ENCODE data around the gene LYPD1.

Gene LYPD1

DNA sequence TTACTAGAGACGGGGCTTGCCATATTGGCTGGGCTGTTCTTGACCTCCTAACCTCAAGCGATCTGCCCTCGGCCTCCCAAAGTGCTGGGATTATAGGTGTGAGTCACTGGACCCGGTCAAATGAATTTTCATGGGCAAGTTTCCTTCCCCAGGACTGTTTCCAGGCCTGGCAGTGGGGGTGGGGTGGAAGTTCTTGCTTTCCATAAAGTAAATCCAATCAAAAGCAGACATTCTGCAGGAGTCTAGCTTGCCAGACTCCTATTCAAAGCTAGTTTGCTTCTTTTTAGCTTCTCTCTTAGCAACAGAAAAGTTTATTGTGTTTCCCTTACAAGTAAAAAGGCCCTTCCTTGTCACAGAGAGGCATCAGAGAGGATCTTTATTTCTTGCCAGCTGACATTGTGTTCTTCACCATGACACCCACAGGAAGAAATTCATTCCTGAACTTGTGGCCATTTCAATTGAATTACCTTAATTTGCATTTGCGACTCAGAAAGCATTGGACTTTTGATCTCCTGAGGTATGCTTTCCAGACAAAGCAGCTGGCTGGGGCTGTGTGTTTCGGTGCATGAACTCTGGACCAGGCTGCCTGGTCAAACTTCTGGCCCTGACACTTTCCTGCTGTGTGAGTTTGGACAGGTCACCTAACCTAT is 37.9 kb downstream of the LYPD1 start:
- DNase-seq, result no peak

- no peak for DNase-seq
Measured at GRCh38 chr2:132627536-132627935, 42.5 kb downstream of the LYPD1 start.

DNA sequence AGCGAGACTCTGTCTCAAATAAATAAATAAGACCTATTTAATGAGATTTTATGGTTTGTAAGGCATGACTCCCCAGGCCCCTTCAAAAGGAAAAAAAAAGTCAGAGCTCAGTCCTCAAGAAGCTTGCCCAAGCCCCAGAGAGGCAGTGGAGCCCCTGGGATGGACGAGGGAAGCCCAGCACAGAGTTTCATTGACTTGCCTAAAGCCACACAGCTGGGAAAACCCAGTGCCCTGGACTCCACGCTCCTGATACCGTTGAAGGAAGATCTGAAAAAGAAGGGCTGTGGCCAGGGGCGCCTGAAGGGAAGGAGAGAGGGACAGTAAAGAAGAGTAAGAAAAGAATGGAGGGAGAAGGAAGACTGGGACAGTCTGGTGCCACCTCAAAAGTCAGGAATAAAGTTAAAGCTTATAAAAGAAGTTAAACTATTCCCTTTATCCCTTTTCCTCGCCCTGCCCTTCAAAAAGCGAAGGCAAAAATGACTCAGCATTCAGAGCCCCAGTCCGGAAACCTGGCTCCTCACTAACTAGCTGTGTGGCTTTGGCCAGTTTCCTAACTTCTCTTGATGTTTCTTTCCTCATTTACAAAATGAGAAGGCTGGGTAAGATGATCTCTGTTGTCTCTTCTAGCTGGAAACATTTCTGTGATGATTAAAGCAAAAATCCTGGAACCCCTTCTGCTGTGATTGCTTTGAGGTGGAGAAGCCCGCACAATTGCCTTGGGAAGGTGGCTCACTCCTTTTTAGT is 46.7 kb downstream of the LYPD1 start:
- DNase-seq, result no peak

DNA sequence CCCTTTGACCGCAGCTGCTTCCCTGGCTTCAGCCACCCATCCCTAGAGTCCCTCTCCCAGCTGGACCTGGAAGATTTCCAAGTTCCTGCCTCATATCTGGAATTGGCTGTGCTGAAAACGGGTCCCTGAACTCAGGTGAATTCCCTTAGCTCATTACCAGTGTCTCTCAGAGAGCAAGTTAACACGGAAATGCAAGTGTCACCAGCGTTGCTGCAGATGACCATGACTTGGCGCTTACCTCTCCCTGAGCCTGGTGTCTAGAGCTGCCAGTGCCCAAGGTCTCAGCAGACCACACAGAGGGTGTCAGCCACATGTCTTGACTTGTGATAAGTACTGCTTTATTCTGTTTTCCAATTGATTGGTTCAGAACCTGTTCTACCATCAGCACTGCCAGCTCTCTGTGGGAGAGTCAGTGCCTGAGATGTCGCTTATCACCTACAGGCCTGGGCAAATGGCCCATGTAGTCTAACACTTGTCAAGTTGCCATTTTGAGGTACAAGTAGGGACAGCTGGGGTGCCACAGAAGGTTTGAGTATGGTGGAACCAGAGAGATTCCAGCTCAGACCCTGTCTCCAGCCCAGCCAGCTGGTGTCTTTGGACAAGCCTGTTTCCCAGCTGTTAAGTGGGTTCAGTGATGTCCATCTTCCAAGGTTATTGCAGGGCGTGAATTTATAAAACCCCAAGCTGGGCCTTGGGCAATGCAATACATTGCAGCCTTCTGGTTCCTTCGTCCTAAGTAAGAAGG is 48.7 kb downstream of the LYPD1 start:
- no peak for DNase-seq

DNA sequence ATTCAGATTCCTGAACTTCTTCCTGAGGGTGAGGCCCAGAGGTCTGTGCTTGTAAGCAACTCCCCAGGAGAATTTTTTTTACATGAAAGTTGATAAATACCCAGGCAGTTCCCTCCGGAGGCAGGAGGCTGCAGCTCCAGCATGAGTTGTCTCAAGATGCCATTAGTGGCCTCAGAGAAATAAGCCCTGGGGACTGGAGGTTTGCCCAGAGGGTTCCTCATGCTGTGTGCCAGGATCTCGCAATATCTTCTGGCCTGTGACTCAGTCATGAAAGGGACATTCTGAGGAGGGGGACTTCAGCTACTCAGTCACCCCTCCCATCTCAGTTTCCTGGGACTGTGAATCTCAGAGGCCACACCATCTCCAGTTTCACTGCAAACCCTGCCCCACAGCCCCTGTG is 49.9 kb downstream of the LYPD1 start:
- no peak for DNase-seq

DNA sequence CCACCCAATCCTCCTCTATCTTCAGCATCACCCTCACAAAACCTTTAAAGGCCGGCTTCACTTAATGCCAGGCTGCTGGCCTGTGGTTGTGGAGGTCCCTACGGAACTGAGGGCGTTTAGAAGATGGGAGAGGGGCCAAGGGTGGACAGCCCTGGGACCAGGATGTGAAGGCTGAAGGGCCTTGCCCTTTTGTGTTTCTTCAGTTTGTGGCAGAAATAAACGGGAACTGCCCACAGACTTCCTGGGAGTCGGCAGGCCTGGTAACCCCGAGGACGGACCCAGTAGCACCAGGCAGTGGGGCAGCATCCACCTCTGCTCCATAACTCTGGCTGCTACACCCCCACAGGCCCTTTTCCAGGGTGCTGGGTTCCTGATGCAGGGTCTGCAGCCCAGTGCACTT is 51.3 kb downstream of the LYPD1 start:
- DNase-seq, result no peak

GRCh38 chr2:132617989-132618388 is 52.0 kb downstream of the LYPD1 start:
- DNase-seq, result no peak

DNA sequence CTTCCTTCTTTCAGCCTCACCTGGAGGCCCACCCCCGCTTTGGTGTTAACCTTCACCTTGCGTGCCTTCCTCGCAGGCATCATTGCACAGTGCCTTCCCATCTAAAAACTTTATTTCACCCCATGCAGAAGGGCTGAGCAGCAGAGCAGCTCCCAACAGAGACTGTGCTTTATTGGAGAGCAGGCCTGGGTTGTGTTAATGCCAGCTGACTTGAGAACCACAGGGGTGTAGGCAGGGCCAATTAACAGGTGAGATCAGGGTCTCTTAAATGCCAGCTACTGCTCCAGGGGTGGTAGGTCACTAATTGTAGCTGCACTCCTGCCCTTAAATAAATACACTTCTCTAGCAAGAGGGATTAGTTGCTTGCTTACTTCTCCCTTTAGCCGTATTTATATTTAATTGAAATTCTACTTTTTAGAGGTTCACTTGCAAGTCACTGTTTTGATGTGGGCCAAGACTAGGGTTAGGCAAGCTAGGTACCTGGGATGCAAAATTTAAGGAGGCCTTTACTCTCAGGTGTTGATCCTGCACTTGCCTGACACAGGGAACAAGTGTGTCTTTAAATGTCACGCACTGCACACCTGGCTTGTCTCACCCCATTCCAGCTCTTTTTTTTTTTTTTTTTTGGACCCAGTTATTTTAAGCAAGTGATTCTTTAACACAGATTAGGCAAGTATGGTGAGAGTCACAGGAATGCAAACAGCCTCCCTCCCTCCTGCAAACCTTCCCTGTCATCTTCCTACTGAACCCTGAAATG is 54.5 kb downstream of the LYPD1 start:
- DNase-seq, result no peak

DNA sequence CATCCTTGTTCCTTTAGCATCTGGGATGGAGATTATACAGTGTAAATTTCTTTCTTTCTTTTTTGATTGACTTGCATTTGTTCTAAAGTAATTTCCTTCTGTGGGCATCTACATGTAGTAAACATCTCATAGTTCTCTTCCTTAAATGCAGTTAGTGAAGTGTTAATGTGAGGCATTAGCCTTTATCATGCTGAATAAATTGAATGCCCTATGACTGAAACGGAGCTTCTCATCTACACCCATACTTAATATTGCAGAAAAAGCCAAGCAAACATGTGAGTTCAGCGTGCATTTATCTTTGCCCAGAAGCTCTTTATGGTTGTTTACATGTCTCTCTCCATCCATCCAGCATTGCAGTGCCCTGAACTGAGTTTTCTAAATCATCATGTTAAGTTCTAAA is 58.3 kb downstream of the LYPD1 start:
- DNase-seq, result no peak

GRCh38 chr2:132609101-132609890 is 60.7 kb downstream of the LYPD1 start:
- DNase-seq, result no peak

GRCh38 chr2:132608311-132608710 is 61.7 kb downstream of the LYPD1 start:
- no peak for DNase-seq

DNA sequence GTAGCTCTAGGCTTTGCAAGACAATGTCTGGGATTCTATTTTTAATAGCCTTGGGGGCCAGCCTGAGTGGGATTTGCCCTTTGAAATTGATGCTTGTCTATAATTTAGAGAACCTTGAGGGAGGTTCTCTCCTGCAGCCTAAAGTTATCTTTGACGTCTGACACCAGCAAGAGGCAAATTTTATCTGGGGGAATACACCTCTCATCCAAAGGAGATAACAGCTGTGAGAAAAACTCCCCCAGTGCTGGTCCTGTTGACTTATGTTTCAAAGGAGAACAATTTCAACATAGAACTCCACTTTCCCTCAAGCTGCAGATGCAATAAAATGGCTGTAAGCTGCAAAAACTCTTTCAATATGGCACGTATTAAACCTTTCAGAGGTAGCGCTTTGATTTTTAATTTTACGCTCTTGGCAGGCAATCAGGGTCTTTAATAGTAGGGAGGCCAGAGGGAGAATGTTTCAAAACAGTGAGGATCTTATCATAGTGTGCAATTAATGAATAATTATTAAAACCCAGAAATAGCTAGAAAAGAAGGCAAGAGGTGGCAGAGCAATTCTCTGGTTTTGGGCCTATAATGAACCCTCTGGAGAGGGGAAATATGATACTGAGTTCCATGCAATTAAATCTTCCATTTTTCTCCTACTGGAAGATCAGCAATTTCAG is 62.4 kb downstream of the LYPD1 start:
- DNase-seq, result no peak

DNA sequence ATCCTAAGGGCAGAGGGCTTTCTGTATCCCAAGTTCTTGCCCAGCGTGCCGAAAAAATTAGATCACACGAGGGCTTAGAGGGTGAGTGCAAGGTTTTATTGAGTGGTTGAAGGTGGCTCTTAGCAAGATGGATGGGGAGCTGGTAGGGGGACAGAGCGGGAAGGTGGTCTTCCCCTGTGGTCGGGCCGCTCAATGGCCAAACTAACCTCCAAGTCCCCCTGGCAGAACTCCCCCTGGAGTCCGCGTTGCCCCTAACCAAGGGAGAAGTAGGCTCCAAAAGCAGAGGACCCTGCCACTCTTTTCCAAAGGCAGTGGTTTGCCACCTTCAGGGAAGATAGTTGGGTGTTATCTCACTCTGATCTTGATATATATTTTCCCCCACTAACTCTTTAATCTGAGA is 63.4 kb downstream of the LYPD1 start:
- DNase-seq, result no peak

- DNase-seq, result no peak
Measured at GRCh38 chr2:132605236-132606180, 64.5 kb downstream of the LYPD1 start.

DNA sequence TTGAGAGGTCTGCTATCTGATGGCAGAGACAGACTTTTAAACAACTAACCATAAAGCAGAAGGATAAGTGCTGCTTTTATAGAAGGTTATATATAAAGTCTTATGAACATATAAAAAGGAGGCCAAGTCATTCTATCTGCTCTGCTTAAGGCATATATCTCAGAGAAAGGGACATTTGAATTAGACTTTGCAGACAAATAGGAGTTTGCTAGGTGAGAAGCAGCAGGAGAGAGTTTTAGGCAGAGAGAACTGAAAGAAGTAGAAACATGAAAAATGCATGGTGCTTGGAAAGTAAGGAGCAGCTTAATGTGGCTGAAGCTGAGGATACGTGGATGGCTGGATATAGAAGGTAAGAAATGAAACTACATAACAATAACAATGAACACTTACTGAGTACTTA is 65.4 kb downstream of the LYPD1 start:
- no peak for DNase-seq

- no peak for DNase-seq
Measured at GRCh38 chr2:132599556-132599955, 70.4 kb downstream of the LYPD1 start.

- DNase-seq, result no peak
Measured at GRCh38 chr2:132598536-132598935, 71.5 kb downstream of the LYPD1 start.

- no peak for DNase-seq
Measured at GRCh38 chr2:132597831-132598230, 72.2 kb downstream of the LYPD1 start.

DNA sequence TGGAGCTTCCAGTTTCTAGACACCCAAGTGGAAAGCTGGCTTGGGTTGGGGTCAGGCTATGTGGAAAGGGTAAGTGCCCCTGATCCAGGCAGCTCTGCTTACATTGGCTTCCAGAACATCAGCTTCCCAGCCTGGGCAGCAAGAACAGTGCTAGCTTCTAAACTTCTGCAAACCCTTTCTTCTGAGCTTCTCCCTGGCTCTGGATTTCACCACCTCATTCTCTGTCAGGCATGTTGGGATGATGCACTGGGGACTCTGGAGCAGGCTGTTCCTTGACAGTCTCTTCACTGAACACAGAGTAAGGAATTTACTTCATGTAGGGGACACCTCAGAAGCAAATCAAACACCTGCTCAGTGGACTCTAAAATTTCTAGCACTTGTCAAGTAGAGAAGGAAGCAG is 72.8 kb downstream of the LYPD1 start:
- no peak for DNase-seq

DNA sequence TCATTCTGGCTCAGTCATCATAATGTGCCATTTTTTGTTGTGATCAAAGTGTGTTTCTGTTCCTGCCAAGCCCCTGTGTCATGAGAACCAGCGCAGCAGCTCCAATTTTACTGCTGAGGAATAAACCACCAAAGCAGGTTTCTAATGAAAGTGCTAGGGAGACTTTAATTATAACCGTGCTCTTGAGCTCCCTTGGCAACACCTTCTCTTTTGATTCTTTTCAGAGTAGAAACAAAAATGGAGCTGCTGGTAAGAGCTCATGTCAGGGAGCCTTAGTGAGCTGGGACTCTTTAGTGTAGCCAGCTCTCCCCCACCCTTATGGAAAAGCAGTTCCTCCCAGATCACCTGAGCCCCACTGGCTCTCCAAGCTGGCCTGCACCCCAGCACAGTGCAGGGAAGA is 74.3 kb downstream of the LYPD1 start:
- no peak for DNase-seq

DNA sequence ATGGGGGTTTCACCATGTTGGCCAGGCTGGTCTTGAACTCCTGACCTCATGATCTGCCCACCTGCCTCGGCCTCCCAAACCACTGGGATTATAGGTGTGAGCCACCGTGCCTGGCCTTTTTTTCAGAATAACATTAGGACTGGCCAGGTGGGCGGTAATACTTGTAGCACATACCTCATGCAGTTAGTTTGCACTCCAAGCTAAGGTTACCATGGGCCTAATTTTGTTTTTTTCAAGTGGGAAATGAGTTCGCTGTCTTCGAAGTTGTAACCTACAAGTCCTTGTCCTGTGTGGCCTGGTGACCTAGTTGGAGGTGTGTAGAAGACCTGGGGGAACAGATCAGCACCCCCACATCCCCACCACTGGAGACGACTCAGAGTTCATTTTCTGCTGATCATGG is 74.8 kb downstream of the LYPD1 start:
- DNase-seq, result no peak

Data from activated naive CD4-positive, alpha-beta T cell treated with Interleukin-2 at 50 U/mL for 16 hours (primary cell).